Vagina (tissue), 2 donors: ENCODE measurements around the gene UGT2B7. TPM values are rescaled to one million over a fixed set of nuclear protein-coding genes. Genes with fewer than 3 reads are reported as not detected.

Experiments
- DNase-seq, 2 donors: peaks; one replicate each; pipeline ENCODE4 v3.0.0-alpha.2; 2017; ENCODE audit errors: extremely low spot score in 2 of 2
- H3K27ac ChIP-seq: fragments of 200-600 bp; sonication (generic); one replicate; pipeline ENCODE4 v1.5.1; 2019
- H3K27me3 ChIP-seq: fragments of 200-600 bp; sonication (generic); one replicate; pipeline ENCODE4 v1.5.1; 2019
- H3K36me3 ChIP-seq, 2 donors: fragments of 200-600 bp; sonication (generic); one replicate each; pipeline ENCODE4 v1.5.1; 2017 to 2019
- H3K4me1 ChIP-seq: fragments of 200-600 bp; sonication (generic); one replicate; pipeline ENCODE4 v1.5.1; 2019
- H3K4me3 ChIP-seq, 2 donors: fragments of 200-600 bp; sonication (generic); 1 replicate in 1 of 2; 2 replicates in 1 of 2; pipeline ENCODE4 v1.5.1; 2016 to 2019
- H3K9me3 ChIP-seq: fragments of 200-600 bp; sonication (generic); one replicate; pipeline ENCODE4 v1.5.1; 2019
- POLR2A ChIP-seq, 2 donors: fragments of 450-650 bp; IDR thresholded peaks; one replicate each; pipeline ENCODE4 v1.6.1; 2017; ENCODE audit warnings: antibody characterized with exemption in 2 of 2, mild to moderate bottlenecking in 2 of 2, moderate library complexity in 2 of 2
- POLR2AphosphoS5 ChIP-seq, 2 donors: sonication (generic); formaldehyde crosslinking; IDR thresholded peaks; one replicate each; pipeline ENCODE4 v1.9.0; 2017; ENCODE audit warnings: antibody characterized with exemption in 2 of 2, mild to moderate bottlenecking in 2 of 2, low read depth in 1 of 2; ENCODE audit not compliant: insufficient read depth in 1 of 2
- intact Hi-C: fragments of 100-400 bp; cut with DNase I; formaldehyde crosslinking; loops from one replicate; pipeline ENCODE4 v1.15.1; 2023
- total RNA-seq: library from RNA; depleted of rRNA; stranded (reverse); fragments of >200 nt; gene quantifications from one replicate; pipeline ENCODE4 v1.2.3, GENCODE V29; 2016
- TF ChIP-seq, protein P1 (sequence below), 3 experiments: fragments of 450-650 bp in 2 of 3; fragments of 200-600 bp in 1 of 3; sonication (generic) in 1 of 3; IDR thresholded peaks; one replicate each; pipeline ENCODE4 v1.5.1; 2017 to 2019; ENCODE audit warnings: antibody characterized with exemption in 3 of 3, mild to moderate bottlenecking in 2 of 3, moderate library complexity in 2 of 3

Gene UGT2B7
- total RNA-seq, 1 donor from 2014 or later = not detected

- Histone ChIP-seq H3K36me3 (no peaks in the 10 kb centered on the region), H3K4me1 (no peaks in the 10 kb centered on the region), H3K27me3 (no peaks in the 10 kb centered on the region), H3K27ac (no peak overlapping the region), H3K9me3 (no peaks in the 10 kb centered on the region), H3K4me3 (no peak overlapping the region)
- intact Hi-C loops = no loop called here
- TF ChIP-seq POLR2AphosphoS5 (IDR thresholded peaks at IDR 0.05; ENCODE audit: insufficient read depth in 1 of 2, low read depth in 1 of 2) (no peak), POLR2A (IDR thresholded peaks at IDR 0.05) (no peak)
- TF ChIP-seq, protein P1, sequence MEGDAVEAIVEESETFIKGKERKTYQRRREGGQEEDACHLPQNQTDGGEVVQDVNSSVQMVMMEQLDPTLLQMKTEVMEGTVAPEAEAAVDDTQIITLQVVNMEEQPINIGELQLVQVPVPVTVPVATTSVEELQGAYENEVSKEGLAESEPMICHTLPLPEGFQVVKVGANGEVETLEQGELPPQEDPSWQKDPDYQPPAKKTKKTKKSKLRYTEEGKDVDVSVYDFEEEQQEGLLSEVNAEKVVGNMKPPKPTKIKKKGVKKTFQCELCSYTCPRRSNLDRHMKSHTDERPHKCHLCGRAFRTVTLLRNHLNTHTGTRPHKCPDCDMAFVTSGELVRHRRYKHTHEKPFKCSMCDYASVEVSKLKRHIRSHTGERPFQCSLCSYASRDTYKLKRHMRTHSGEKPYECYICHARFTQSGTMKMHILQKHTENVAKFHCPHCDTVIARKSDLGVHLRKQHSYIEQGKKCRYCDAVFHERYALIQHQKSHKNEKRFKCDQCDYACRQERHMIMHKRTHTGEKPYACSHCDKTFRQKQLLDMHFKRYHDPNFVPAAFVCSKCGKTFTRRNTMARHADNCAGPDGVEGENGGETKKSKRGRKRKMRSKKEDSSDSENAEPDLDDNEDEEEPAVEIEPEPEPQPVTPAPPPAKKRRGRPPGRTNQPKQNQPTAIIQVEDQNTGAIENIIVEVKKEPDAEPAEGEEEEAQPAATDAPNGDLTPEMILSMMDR (IDR thresholded peaks at IDR 0.05) = no peak
- DNase-seq = no peak
Measured at GRCh38 chr4:69060651-69061308, 35.5 kb upstream of the UGT2B7 start.

DNA sequence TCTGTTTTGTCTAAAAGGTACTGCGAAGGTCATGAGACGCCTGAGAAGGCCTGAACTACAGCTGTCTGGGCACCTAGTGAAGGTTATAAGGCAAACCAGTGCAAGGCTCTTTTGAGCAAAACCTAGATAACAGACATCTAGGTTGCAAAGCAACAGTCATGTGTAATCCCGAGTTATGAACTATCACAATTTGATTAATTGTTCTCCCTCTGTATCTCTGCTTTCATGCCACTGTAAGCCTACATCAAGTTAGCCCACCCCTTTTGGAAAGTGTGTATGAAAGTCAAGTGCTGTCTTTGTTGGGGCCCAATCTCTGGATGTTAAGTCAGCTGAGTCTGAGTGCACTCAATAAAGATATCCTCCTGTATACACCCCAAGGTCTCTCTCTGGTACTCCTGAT is 31.9 kb upstream of the UGT2B7 start:
- Histone ChIP-seq H3K27me3 (no peaks in the 10 kb centered on the region), H3K36me3 (no peaks in the 10 kb centered on the region), H3K9me3 (no peaks in the 10 kb centered on the region), H3K27ac (no peak overlapping the region), H3K4me3 (no peak overlapping the region), H3K4me1 (no peaks in the 10 kb centered on the region)
- intact Hi-C loops = no loop called here
- TF ChIP-seq, protein P1 (IDR thresholded peaks at IDR 0.05) = no peak
- TF ChIP-seq POLR2AphosphoS5 (IDR thresholded peaks at IDR 0.05; ENCODE audit: insufficient read depth in 1 of 2, low read depth in 1 of 2) (no peak), POLR2A (IDR thresholded peaks at IDR 0.05) (no peak)
- DNase-seq = no peak

GRCh38 chr4:69066945-69067344 is 29.3 kb upstream of the UGT2B7 start:
- no peaks in the 10 kb centered on the region for H3K9me3 ChIP-seq
- no peaks in the 10 kb centered on the region for H3K36me3 ChIP-seq
- no peak overlapping the region for H3K4me3 ChIP-seq
- intact Hi-C loops = no loop called here
- DNase-seq = no peak
- H3K27ac ChIP-seq = no peak overlapping the region
- H3K4me1 ChIP-seq = no peaks in the 10 kb centered on the region
- no peaks in the 10 kb centered on the region for H3K27me3 ChIP-seq
- TF ChIP-seq POLR2AphosphoS5 (IDR thresholded peaks at IDR 0.05; ENCODE audit: insufficient read depth in 1 of 2, low read depth in 1 of 2) (no peak), POLR2A (IDR thresholded peaks at IDR 0.05) (no peak)
- TF ChIP-seq, protein P1 (IDR thresholded peaks at IDR 0.05) = no peak

- H3K36me3 ChIP-seq = no peaks in the 10 kb centered on the region
- H3K27me3 ChIP-seq = no peaks in the 10 kb centered on the region
- no peak for DNase-seq
- no peaks in the 10 kb centered on the region for H3K4me1 ChIP-seq
- no peak overlapping the region for H3K27ac ChIP-seq
- no peak overlapping the region for H3K4me3 ChIP-seq
- H3K9me3 ChIP-seq = no peaks in the 10 kb centered on the region
- intact Hi-C loops = no loop called here
- TF ChIP-seq POLR2A (IDR thresholded peaks at IDR 0.05) (no peak), POLR2AphosphoS5 (IDR thresholded peaks at IDR 0.05; ENCODE audit: insufficient read depth in 1 of 2, low read depth in 1 of 2) (no peak)
- TF ChIP-seq, protein P1 (IDR thresholded peaks at IDR 0.05) = no peak
Measured at GRCh38 chr4:69069085-69069484, 27.2 kb upstream of the UGT2B7 start.

DNA sequence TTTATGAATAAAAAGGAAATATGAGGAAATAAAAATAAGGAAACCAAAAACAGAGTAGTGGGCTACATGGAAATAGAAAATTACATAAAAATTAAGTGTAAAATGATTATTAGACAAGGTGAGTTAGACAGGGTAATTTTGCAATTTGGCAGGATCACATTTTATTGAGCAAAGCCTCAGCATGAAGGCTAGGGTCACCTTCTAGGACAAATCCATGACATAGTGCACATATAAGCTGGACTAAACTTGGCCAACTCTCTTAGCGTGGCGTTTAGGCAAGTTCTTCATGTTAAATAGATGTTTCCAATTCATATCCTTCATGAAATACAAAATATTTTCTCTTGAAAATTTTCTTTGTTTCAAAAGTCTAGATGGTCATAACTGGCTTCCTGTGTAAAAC is 25.7 kb upstream of the UGT2B7 start:
- H3K27me3 ChIP-seq = no peaks in the 10 kb centered on the region
- no peak for DNase-seq
- intact Hi-C loops = no loop called here
- TF ChIP-seq POLR2A (IDR thresholded peaks at IDR 0.05) (no peak), POLR2AphosphoS5 (IDR thresholded peaks at IDR 0.05; ENCODE audit: insufficient read depth in 1 of 2, low read depth in 1 of 2) (no peak)
- TF ChIP-seq, protein P1 (IDR thresholded peaks at IDR 0.05) = no peak
- no peak overlapping the region for H3K4me3 ChIP-seq
- no peaks in the 10 kb centered on the region for H3K36me3 ChIP-seq
- H3K27ac ChIP-seq = no peak overlapping the region
- no peaks in the 10 kb centered on the region for H3K9me3 ChIP-seq
- no peaks in the 10 kb centered on the region for H3K4me1 ChIP-seq
